ENCODE measurements around the gene ANKH.

The ANKH gene

GRCh38 chr5:14787801-14788579 is 83.6 kb downstream of the ANKH start:
- no peak for DNase-seq

- DNase-seq = no peak
These were observed 87.9 kb downstream of the ANKH start for GRCh38 chr5:14783691-14784090.

- DNase-seq = no peak
These were observed 89.0 kb downstream of the ANKH start for GRCh38 chr5:14782591-14782990.

GRCh38 chr5:14781106-14781505 is 90.5 kb downstream of the ANKH start:
- no peak for DNase-seq

DNA sequence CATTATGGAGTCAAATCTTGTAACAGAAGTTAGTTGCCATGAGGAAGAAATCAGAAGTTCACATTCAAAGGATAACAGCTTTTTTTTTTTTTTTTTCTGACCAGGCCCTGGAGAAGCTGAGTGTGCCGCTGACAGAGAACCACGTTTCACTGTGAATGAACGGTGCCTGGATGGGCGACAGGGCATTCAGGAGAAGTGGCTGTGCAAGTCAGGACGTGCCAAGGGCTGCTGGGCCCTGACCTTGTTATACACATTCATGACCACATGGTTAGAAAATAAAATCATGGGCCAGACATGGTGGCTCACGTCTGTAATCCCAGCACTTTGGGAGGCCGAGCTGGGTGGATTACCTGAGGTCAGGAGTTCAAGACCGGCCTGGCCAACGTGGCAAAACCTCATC is 91.6 kb downstream of the ANKH start:
- no peak for DNase-seq

DNA sequence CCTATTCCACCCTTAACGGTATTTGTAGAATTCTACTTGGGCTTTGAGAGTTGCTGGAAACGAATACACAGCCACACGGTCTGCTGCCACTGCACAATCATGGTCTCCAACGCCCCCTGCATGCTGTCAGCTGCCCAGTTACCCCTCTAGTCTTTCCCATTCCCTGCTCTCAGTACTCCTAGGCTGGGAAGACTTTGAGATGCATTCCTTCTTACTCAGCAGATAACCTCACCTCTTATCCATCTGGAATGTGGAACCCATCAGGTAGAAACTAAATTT is 92.8 kb downstream of the ANKH start:
- DNase-seq = no peak

- DNase-seq = no peak
These were observed 93.4 kb downstream of the ANKH start for GRCh38 chr5:14777932-14778791.

DNA sequence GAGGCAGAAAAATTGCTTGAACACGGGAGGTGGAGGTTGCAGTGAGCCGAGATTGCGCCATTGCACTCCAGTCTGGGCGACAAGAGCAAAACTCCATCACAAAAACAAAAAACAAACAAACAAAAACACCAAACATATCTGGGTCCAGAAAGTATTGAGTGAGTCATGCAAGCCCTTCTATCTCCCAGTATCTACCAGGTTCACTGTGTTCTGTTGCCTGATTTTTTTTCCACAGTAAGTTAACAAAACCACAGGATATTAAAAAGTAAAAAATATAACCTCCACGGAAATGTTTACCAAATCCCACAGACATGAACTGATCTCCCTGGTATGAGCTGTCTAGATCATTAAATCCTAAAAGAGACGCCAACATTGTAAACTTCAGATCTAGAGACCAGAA is 94.4 kb downstream of the ANKH start:
- no peak for DNase-seq

GRCh38 chr5:14776602-14777001 is 95.0 kb downstream of the ANKH start:
- DNase-seq = no peak

DNA sequence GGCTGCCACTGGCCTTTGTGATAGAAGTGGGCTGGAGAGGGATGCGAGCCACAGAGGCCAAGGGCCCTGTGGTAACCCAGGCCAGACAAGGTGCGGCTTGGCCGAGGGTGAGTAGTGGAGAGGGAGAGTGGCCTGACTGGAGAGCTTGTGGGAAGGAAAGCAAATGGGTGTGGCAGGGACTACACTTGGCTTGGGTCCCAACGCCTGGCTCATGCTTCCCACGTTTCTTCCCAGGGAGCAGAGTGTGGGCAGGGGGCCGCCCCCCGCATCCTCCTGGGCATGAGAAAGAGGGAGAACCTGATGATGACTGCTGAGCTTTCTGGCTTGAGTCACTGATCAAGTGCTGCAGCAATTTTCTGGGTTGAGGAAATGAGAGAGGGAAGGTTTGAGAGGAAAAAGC is 95.7 kb downstream of the ANKH start:
- peak; percentile 12 for DNase-seq

GRCh38 chr5:14773588-14773987 is 98.0 kb downstream of the ANKH start:
- no peak for DNase-seq

GRCh38 chr5:14771972-14772371 is 99.6 kb downstream of the ANKH start:
- DNase-seq = no peak

- no peak for DNase-seq
These were observed 100.4 kb downstream of the ANKH start for GRCh38 chr5:14771189-14771588.

- DNase-seq = no peak
These were observed 102.8 kb downstream of the ANKH start for GRCh38 chr5:14768508-14769365.

DNA sequence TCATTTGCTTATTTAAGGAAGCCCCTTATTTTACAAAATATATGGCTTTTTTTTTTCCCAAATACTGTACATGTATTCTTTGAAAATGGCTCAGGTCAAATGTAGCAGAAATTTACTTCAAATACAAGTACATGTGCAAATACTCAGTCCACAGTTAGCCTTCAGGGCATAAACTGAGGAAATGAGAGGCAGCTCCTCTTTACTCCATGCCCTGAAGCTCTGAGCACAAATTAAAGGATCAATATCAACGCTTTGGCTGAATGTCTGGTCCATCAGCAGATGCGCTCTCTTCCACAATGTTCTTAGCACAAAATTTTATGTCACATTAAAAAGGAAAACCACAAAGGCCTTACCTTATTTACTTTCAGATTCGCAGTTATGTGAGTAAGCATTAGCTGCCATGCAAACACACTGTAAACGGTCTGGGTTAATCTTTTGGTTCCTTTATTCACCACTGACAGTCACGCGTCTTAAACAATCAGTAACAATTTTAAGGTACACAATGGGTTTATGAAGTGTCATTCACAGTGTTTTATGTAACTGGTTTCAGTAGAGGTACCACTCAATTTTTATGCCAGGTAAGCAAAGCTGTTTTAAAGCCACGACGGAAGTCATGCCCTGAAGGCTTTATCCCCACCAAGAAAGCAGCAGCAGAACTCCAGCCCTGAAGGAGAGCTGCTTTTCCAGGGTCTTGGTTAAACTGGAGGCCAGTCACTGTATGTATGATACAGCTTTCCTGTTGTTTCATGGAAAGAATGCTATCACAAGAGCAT is 103.7 kb downstream of the ANKH start:
- no peak for DNase-seq

GRCh38 chr5:14767053-14767452 is 104.5 kb downstream of the ANKH start:
- DNase-seq = no peak

DNA sequence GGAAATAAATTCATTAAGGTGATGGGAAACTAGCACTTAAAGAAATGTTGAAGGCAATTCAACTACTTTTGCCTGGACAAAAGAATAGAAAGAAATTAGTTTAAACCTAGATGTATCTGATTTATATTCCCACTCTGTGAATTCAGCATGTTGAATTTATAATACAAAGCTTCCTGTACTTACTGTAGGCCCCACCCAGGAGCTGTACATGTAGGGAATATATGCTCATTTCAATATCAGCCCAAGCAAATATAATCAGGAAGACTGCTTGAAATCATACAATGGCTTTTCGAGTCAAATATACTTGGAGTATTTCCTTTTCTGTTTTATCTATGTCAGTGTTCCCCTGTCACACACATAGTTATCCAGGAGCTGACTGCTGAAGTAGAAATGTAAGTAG is 105.0 kb downstream of the ANKH start:
- no peak for DNase-seq

- DNase-seq = no peak
These were observed 106.0 kb downstream of the ANKH start for GRCh38 chr5:14765587-14765986.

DNA sequence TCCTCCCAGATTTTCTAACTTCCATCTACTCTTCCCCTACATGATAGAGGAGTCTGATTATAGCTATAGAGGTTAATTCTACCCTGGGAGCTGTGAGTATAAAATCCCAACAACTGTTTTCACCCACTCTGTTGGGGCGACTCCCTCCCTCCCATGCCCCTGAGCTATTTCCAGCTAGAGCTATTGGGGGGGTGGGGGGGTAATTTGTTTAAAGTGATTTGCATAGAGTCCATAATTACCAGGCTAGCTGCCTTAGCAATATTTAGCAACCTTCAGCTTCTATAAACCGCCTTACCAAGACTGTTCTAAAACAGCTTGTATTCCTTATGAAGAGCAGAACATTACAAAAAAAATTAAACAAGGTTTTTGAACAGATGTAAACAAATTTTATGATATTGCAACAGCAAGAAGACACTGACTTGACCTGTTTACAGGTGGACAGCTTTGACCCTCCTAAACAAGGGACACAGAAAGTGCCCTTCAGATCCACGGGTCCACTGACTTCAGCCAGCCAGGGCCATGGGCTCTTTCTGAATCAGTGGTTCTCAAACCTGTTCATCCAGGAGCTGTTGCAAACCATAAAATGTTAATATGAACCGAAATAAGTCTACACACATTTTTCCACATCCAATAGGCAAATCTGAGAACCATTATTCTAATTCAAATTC is 108.9 kb downstream of the ANKH start:
- no peak for DNase-seq

GRCh38 chr5:14760548-14761002 is 111.0 kb downstream of the ANKH start:
- DNase-seq = no peak

DNA sequence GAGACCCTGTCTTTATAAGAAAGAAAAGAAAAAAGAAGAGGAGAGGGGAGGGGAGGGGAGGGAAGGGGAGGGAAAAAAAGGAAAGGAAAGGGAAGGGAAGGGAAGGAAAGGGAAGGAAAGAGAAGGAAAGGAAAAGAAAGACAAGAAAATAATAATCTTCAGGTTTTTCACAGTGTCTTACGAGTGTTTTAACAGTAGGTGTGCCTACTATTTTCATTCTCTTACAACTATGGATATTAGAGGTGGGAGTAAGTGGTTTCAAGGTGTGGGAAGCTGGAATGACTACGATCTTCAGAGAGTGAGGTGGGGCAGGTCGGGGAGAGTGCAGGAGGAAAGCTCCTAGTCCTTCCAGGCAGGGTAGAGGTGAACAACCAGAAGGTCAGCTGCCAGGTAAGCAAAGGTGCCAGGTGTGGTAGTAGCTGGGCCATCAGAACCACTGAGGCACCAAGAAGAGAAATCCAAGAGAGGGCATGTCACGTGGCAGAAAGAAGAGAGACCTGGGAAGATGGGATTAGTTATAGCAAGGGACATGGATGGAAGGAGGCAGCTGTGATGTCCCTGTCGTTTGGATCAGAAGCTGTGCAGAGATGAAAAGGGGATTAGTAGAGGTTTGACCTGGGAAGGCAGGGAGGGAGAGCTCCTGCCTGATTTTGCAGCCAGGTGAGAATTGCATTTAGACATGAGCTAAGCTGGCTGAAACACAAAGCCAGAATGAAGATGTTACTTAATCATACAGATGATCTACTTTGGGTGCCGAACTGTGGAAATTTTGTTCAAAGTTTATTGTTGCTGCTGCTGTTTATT is 111.6 kb downstream of the ANKH start:
- DNase-seq = no peak

Data from EL (cell line).